ENCODE measurements around the gene GALNS. TPM values are rescaled to one million over a fixed set of nuclear protein-coding genes. Genes with fewer than 3 reads are reported as not detected.

Gene GALNS
- total and polyA plus RNA-seq, 2 of the 13 experiments (the other 11 are each of a cell fraction or from before 2014, with no cell fraction given), result 9.2 to 9.8 TPM

DNA sequence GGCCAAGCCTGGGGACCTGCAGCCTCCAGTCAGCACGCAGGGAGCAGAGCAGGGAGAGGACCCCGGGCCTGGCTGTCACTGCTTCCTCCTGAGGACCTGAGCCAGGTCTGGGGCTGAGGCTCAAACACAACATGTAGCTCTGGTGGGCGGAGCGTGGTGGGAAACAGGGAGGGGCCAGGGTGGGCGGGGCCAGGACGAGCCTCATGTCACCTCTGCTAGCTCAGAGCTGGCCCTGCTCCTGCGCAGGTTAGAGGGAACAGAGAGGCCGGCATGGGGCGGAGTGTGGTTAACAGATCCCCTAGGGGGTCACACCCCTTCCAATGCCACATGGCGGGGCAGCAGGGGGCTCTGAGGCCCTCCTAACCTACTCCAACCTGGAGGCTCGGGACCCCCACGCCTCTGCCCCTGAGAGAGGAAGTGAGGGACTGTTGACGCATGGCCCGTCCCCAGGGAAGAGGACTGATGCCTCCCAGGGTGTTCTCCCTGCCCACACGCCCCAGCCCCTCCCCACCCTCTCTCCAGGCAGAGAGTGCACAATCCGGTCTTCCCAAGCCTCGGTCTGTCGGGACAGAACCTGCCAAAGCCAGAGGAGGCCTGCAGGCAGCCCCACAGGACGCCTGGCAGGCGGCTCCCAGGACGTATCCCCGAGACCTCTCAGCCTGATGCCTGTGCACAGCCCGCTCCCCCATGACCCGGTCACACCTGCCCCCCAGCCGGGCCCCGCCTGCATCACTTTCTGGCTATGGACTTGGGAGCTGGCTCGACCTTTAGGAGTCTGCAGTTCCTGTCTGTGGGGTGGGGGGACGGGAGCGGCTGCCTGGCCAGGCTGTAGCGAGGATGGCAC lies 86.9 kb downstream of the GALNS start (continued):
- no peak for TF ChIP-seq ZBTB46 (CRISPR knock-in tag; IDR thresholded peaks at IDR 0.05; ENCODE audit: borderline replicate concordance)
- TF ChIP-seq BORCS8-MEF2B (CRISPR knock-in tag; IDR thresholded peaks at IDR 0.05), result no peak
- 0 out of 2 replicates have a peak, but pooled peaks have one; percentile 5 for TF ChIP-seq ZFP91 (CRISPR knock-in tag; IDR thresholded peaks at IDR 0.05; ENCODE audit: borderline replicate concordance)
- TF ChIP-seq, protein P1, sequence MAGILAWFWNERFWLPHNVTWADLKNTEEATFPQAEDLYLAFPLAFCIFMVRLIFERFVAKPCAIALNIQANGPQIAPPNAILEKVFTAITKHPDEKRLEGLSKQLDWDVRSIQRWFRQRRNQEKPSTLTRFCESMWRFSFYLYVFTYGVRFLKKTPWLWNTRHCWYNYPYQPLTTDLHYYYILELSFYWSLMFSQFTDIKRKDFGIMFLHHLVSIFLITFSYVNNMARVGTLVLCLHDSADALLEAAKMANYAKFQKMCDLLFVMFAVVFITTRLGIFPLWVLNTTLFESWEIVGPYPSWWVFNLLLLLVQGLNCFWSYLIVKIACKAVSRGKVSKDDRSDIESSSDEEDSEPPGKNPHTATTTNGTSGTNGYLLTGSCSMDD (CRISPR knock-in tag; IDR thresholded peaks at IDR 0.05), result no peak
- TF ChIP-seq SMARCE1 (IDR thresholded peaks at IDR 0.05; ENCODE audit: borderline replicate concordance), result no peak
- TF ChIP-seq HNRNPL (IDR thresholded peaks at IDR 0.05; ENCODE audit: low read depth, low read length), result 0 out of 2 replicates have a peak, but pooled peaks have one; percentile 69
